Activated T-helper 9 cell treated with anti-CD3 and anti-CD28 coated beads, Interleukin-2, amount 50 U/mL, for 16 hours (primary cell): ENCODE measurements around the gene GJA5.

Experiments used
- DNase-seq: peaks from one replicate; pipeline ENCODE4 v3.0.0-alpha.2; 2020; ENCODE audit warnings: low read depth

Gene GJA5

DNA sequence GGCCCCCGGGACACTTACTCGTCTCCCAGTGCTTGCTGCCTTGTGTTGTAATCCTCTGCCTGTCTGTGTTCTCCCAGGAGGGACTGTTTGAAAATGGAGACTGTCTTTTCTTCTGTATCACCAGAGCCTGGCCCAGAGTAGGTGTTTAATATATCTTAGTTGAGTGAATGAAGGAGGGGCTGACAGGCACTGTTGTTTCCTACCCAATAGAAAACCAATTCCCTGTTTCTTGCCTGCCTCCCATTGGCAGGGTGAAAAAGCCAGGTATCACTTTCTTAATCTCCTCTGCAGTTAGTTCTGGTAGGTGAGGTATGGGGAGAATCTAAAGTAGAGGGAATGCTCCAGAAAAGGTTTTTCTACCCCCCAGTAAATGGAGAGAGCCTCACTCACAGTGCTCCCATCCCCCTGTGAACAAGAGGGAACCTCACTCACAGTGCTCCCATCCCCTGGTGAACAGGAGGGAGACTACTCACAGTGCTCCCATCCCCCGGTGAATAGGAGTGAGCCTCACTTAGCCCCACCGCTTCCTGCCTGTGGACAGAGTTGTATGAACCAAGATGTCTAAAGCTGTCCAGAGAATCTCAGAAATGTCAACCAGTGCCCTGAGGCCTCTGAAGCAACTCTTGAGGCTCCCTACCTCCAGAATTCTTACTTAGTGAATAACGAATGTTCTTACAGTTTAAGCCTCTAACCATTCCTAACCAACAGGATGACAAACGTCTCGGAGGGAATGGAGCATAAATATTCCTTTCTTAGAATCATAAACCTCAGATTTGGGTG lies at the start of gene GJA5:
Gene GJA5 (minus strand): TSS at position 122 of the 780 bp plus-strand sequence. CDS start 1,364 bp downstream, outside the sequence.
- no peak for DNase-seq

DNA sequence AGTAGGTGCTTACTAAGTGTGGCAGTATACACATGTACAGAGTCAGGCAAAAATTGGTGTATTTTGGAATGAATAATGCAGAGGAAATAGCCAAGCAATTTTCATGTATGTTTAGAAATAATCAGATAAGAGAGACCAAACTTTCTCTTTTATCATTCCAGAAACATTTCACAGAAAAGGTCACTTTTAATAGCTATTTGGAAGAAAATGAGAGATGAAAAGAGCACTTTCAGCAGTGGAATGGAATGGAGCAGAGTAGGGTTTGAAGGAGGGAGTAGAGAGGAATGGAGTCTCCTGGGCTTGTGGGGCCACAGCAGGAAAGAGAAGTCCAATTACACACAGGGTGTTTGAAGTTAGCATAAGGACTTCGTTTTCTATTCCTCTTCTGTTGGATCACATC lies 48.8 kb upstream of the GJA5 start:
- DNase-seq: no peak

DNA sequence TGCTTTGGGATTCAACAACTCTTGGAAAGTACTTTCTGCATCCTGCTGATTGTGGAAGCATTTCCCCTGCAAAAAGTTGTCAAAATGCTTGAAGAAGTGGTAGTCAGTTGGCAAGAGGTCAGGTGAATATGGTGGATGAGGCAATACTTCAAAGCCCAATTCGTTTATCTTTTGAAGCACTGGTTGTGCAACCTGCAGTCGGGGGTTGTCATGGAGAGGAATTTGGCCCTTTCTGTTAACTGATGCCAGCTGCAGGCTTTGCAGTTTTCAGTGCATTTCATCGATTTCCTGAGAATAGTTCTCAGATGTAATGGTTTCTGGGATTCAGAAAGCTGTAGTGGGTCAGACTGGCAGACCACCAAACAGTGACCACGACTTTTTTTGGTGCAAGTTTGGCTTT lies 47.6 kb upstream of the GJA5 start:
- DNase-seq: no peak

DNA sequence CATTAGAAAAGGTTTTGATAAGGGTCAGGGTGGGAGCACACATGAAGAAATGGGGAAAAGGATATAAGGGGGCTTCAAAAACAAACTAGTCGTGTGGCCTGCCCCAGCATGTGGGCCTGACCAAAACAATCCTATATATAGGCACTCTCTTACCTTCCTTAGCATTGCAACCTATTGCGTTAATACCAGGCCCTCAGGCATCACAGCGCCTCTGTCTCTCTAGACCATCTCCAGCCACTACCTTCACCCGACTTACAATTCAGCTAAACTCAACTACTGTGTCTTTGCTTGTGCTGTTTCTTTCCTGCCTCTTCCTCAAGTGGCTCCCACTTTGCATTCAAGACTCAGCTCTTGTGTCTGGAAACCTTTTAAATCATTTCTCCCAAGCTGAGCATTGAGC lies 47.0 kb upstream of the GJA5 start:
- no peak for DNase-seq

DNA sequence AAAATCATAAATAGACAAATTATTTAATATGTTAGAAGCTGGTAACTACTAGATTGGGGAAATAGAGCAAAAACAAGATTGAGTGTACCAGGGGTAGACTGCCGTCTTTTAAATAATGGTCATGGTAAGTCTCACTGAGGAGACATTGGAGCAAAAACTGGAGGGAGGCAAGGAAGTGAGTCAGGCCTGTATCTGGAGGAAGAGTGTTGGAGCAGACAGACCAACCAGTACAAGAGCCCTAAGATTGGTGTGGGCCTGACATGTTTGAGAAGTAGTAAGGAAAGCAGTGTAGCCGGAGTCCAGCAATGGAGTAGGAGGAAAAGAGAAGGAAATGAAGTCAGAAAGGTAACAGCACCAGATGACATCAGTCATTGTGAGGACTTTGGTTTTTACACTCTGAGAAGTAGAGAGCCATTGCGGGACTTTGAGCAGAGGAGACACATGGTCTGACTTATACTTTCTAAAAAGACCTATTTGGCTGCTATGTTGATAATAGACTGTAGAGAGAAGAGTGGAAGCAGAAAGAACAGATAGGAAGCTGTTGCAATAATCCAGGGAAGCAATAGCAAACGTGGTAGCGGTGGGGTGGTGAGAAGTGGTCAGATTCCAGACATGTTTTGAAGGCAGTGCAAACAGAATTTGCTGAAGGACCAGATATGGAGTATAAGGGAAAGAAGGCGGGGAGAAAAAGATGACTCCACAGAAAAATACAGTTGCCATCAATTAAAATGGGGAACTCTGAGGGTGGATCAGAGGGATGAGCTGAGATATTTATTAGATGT lies 44.7 kb upstream of the GJA5 start:
- DNase-seq: no peak

DNA sequence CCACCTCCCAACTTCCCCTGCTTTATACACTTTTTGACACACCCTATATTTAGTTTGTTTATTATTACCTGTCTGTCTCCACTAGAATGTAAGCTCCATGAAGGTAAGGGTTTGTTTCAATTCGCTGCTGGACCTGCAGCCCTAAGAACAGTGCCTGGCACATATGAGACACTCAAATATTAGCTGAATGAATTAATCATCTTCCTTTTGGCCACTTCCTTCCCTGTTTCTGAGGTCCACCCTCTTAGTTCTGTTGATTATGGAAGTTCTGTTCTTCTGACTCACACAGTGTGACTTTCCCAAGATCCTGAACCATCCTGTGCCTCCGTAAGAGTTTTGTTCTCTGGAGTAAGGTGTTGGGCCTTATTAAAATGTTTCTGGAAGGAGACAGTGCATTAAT lies 40.4 kb upstream of the GJA5 start:
- no peak for DNase-seq

DNA sequence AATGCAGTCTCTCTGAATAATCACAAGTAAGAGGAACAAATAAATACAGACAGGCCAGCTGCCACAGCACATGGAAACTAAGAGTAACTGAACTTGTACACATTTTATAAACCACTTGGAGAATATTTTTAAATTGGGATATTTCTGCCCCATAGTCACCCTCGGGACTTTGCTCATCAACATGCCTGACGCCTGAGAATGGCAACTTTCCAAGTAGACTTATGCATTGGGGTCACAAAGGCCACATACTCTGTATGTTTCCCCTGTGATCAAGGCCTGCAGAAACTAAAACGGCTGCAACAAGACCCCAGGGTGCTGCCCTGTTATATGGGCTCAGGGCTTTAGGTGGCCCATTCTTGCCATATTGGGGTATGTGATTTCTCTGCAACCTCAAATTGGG lies 38.3 kb upstream of the GJA5 start:
- no peak for DNase-seq

DNA sequence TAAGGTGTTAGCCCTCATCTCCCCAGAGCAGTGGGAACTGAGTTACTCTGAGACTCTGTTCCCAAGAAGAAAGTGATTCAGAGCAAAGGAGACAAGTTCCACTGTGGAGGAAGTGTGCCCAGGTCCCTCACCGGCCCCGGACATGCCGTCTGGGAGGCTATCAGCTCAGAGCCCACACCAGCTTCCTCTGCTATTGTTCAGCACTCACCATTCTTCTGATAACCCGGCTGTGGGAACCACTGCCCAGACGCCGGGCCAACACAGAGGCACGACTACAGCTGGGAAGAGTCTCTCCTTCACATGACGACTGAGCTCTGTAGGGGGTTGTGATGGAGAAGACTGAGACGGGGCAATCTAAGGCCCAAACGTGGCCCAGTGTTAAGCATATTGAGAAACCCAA lies 34.2 kb upstream of the GJA5 start:
- DNase-seq: no peak

DNA sequence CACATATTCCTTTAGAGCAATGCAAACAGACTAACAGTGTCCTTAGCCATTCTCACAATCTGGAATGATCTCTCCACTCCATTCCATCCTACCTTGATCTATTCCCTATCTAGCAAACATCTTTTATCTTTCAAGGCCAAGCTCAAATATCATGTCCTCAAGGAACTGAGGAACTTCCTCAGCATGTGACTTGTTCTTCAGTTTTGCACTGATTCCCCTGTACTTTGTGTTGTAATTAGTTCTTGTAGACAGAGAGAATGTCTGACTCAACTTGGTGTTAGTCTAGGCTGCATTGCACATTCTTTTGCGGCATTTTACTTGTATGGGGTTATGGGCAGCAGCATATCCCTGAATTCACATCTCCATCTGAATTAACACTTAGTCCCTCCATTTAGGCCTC lies 31.5 kb upstream of the GJA5 start:
- DNase-seq: no peak

DNA sequence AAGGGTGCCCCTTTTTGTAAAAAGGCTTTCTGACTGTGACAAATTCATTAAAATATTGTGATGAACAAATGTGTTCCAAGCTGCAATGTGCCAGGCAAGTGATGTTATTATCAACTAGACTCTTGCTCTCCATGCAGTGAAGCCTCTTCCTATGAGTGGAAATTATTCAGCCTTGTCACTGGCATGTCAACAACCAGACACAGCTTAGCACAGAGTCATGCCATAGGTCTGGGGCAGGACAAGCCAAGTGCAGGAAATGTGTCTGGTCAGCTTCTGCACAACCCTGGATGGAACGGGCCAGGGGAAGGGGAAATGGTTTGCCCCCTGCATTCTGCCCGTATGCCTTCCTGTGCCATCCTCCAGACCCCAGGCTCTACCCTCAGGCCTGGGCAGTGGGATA lies 27.4 kb upstream of the GJA5 start:
- no peak for DNase-seq

DNA sequence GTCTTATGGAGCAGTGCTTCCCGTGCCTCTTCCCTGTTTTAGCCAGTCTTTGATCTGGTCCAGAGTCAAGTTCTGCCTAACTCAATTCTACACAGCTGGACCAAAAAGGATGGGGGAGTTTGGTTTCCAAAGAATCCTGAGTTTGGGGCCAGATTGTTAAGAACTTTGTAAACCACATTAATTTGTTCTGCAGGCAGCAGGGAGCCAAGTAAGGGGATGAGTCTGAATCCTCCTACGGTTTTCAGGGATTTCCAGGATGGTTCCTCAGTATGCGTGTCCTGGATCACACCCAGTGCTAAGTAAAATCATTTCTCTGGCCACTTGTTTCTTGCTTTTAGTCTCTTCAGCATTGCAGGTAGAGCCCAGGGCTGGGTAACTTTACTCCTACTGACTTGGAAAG lies 26.1 kb upstream of the GJA5 start:
- no peak for DNase-seq

DNA sequence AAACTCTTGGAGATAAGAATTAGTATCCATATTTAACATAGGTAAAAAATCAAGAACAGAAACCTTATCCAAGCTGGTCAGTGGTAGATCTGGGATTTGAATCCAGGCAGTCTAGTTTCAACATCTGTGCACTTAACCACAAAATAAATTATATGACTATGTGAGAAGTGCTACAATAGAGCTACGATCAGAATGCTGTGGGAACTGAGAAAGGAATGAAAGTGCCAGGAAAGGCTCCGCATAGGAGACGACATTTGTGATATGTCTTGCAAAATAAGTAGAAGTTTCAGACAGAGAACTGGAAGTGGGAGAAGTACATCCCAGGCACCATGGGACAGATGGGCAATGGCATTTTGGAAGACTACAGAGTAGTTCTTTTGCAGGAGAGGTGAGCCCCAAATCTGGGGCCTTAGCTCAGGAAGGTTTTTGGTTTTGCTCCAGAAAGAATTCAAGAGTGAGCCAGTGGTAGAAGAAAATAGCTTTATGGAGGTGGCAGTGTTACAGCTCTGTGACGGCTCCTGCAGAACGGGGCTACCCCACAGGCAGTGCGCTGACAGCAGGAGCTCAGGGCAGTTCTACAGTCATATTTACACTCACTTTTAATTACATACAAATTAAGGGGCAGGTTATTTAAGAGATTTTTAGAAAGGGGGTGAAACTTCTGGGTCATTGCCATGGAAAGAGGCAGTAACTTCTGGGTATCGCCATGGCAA lies 25.5 kb upstream of the GJA5 start:
- no peak for DNase-seq

DNA sequence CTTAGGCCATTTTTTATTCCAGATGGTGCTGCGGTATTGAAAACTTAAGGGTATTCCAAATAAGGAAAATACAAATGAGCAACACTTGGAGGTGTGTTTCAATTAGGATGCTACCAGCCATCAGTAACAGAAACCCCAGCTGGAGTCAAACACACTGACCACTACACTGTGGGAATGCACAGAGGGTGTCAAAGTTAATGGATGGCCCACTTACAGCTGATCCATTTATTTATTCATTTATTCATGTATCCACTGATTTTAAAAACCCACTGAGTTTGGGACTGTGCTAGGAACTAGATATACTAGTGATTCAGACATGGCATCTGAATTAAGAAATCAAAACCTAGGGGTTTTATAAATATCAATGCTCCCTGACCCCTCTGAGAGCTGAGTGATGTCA lies 24.5 kb upstream of the GJA5 start:
- no peak for DNase-seq

DNA sequence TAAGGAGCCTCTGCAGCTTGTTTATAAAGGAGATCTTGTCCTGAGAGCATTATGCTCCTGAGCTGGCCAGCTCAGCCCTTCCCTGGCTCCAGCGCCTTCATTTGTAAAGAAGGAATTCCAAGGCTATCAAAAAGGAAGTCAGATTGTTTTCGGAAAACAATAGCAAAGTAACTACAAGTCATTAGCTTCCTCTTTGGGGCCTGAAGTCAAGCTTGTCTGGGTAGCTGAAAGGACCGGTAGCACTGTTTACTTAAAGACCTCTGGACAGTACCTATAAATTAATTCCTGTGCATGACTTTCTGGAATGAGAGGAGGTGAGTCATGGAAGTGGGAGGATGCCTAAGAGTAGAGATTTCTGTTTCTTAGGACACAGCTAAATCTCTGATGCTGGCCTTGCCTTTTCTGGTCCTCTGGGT lies 20.7 kb upstream of the GJA5 start:
- DNase-seq: no peak

DNA sequence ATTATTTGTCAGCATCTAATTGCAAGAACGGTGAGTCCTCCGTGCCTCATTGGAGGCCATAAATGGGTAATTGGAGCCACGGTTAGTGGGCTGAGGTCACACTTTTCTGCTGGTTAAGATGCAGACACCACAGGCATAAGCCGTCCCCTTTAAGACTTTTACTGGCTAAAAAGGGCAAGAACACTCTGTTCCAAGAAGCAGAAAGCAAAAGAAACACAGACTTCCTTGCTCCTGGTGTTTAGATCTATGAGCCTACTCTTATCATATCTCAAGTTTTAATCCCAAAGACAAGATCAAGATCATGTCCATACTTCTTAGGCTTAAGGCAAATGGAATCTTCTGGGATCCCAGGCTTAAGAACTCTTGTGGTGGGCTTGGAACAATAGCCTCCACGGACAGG lies 17.3 kb upstream of the GJA5 start:
- DNase-seq: no peak

DNA sequence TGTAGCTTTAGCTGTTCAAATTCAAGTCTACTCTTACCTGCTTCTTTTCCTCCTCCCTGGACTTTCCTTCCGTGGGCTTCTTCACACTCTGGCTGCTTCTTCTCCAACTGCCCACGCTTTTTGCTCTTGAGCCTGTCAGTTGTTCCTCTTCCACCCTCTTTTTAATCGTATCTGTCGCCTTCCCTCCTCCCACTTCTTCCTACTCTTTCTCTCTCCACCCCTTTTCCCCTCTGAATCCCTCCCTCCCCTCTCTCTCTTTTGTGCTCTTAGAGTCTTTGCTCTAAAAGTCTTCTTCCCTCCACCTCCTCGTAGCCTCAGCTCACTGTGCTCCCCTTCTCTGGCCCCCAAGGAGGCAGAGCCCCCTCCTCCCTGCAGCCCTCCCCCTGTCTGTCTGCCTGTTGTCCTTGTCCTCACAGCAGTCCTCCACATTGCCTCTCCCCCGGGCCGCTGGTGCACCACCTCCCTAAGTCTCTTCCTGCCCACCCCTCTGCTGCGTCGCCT lies 12.9 kb upstream of the GJA5 start:
- no peak for DNase-seq

DNA sequence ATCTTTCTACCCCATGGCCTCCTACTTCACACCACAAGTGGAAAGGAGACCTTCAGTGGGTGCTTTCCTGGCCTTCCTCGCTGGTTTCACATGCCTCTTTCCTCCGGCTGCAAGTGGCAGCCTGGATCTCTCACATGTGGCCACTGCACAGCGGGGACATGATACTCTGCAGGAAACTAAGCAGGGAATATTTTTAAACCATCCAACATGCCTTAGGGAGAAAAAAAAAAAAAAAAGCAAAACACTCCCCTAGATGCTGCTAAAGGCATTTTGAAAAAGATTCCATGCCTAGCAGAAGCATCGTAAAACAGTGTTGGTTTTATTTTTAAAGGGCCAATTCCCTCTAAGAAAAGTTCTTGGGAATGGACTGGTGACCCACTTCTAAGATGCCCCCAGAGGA lies 12.2 kb upstream of the GJA5 start:
- no peak for DNase-seq

DNA sequence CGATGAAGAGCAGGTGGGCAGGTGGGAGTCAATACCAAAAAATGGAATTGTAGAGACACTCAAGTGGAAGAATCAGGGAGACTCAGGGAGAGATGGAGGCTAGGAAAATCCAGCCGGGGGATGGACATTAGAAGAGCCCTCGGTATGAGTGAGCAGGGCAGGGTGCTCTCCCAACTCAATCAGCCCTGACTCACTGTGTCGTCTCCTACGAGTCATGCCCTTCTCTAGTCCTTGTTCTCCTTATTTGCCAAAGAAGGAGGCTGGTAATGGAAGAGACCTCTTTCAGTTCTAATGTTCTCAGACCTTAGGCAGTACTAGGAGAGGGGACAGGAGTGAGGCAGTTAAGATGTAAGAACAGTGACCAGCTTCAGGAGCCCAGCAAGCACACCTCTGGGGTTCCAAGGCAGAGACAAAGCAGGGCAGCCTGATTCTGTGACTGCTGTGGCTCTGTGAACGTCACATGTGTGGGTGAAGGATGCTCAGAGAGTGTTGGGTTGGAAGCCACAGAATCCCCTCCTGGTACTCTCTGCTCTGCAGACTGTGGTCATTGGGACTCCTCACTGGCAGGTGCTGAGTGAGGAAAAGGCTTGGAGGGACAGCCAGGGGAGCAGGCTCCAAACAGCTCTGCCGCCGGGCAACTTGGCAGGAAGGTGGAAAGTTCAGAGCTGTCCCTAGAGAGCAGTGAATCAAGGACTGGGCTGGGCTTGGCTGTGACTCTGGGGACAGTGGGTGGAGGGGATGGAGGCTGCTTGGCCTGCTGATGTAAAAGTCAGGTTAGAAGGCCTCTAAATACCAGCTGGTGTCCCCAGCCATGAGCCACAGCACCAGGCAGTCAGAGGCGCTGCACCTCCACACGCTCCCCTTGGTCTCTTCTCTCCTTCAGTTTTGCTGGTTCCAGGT lies 11.1 kb upstream of the GJA5 start:
- no peak for DNase-seq

DNA sequence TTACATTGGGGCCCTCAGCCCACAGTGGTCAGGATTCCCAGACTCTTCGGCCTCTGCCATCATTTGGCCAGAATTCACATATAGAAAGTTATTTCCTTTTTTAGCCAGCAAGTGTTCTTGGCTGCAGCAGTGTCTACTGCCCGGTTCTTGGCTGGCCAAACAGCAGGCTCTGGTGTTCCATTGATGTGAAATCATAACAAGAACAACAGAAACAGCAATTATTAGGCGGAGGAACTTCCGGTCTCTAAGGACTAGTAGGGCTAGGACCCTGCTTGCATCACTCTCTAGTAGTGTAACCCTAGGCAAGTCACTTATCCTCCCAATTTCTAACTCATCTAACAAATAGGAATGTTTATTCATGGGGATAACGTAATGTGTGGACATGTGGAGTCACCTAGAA lies 8.7 kb upstream of the GJA5 start:
- DNase-seq: no peak

DNA sequence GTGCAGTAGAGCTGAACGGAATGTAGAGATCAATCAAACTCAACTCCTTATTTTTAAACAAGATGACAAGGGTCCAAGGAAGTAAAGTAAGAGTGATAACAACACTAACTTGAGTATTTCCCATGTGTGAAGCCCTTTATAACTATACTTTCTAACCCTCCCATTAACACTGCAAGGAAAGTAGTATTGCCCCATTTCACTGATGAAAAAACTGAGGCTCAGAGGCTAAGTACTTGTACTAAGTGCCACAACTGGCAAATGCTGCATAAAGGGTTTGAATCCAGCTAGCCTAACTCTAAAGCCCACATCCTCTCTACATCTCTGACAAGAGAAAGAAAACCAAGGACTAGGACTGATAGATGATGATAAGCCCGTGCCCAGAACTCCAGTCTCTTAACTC lies 8.2 kb upstream of the GJA5 start:
- DNase-seq: no peak

DNA sequence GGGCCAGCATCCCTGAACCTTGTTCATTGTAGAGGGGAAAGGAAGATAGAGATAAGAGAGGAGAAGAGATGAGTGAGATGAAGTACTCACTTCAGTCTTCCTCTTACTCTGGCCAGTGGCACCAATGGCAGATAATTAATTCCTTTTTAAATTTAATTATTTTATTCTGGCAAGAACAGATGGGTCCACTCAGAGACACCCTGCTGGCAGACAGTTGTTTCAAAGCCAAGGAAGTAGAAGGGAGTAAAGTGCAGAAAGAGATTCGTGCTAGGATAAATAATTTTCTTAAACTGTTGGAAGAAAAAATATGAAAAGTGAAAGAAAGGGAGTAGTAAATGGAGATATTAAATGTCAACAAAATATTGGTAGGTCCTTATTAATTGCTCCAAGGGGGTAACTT lies 7.7 kb upstream of the GJA5 start:
- no peak for DNase-seq
